H1 (cell line): Measurements from ENCODE around the gene DNAJC27. TPM values are rescaled to one million over a fixed set of nuclear protein-coding genes. Genes with fewer than 3 reads are reported as not detected.

ENCODE experiments used
- CTCF ChIA-PET: fragments of 300-600 bp; sonication (Branson Sonifier 250); formaldehyde crosslinking; loops from one replicate; lab custom pipeline; 2021; ENCODE audit not compliant: partially characterized antibody; lab: Charles Lee
- POLR2A ChIA-PET: fragments of 300-600 bp; sonication (Branson Sonifier 250); formaldehyde crosslinking; loops from one replicate; lab custom pipeline; 2021; ENCODE audit warnings: inconsistent platforms; ENCODE audit not compliant: partially characterized antibody; lab: Charles Lee
- DNase-seq, 2 experiments: peaks; one replicate each; pipeline versions ENCODE4 v3.0.0 to v3.0.0-alpha.2; 2010 to 2022; ENCODE audit warnings: low spot score in 2 of 2, low read depth in 1 of 2, mixed read lengths in 1 of 2
- FAIRE-seq: peaks from 2 replicates; lab custom pipeline; 2011; peaks lifted over from hg19 to GRCh38; lab: Jason Lieb, UNC
- H2AFZ ChIP-seq: 2 replicates; pipeline ENCODE4 v1.8.1; 2012; ENCODE audit warnings: low read length, inconsistent platforms
- H2AK5ac ChIP-seq: 2 replicates; pipeline ENCODE4 v1.6.1; 2013; ENCODE audit warnings: low read depth, low read length
- H2BK120ac ChIP-seq: replicated peaks from 2 replicates; pipeline ENCODE3; 2013; ENCODE audit warnings: low read depth, low read length, inconsistent platforms
- H2BK12ac ChIP-seq: 2 replicates; pipeline ENCODE4 v1.6.1; 2013; ENCODE audit warnings: low read depth, low read length
- H2BK15ac ChIP-seq: 2 replicates; pipeline ENCODE4 v1.6.1; 2013; ENCODE audit warnings: low read length
- H2BK20ac ChIP-seq: 2 replicates; pipeline ENCODE4 v1.6.1; 2013; ENCODE audit warnings: low read length
- H2BK5ac ChIP-seq: 2 replicates; pipeline ENCODE4 v1.6.1; 2013; ENCODE audit warnings: low read depth, low read length
- H3K14ac ChIP-seq: 2 replicates; pipeline ENCODE4 v1.6.1; 2013; ENCODE audit warnings: inconsistent platforms; ENCODE audit not compliant: insufficient read length
- H3K18ac ChIP-seq: 2 replicates; pipeline ENCODE4 v1.6.1; 2013; ENCODE audit warnings: low read length; ENCODE audit errors: extremely low read depth
- H3K23ac ChIP-seq: 2 replicates; pipeline ENCODE4 v1.6.1; 2013; ENCODE audit warnings: inconsistent platforms; ENCODE audit not compliant: insufficient read length
- H3K23me2 ChIP-seq: 2 replicates; pipeline ENCODE4 v1.6.1; 2013; ENCODE audit warnings: low read depth, low read length
- H3K27ac ChIP-seq: 2 replicates; pipeline ENCODE4 v1.6.1; 2011; ENCODE audit warnings: low read depth, low read length, inconsistent platforms
- H3K27me3 ChIP-seq, 4 experiments: replicated peaks in 1 of 4; 1 replicate in 1 of 4; 2 replicates in 3 of 4; pipeline versions ENCODE4 v1.6.1 to v1.8.1; 2011 to 2013; ENCODE audit warnings: low read length in 3 of 4, mild to moderate bottlenecking in 3 of 4, inconsistent platforms in 2 of 4, mixed read lengths in 2 of 4, moderate library complexity in 1 of 4; ENCODE audit not compliant: control insufficient read depth in 3 of 4, insufficient read depth in 3 of 4; ENCODE audit errors: extremely low read depth in 1 of 4
- H3K36me3 ChIP-seq, 4 experiments: 2 replicates each; pipeline versions ENCODE4 v1.6.1 to v1.8.1; 2011 to 2013; ENCODE audit warnings: mild to moderate bottlenecking in 4 of 4, low read length in 3 of 4, moderate library complexity in 2 of 4, control low read depth in 1 of 4, inconsistent platforms in 1 of 4; ENCODE audit not compliant: insufficient read depth in 4 of 4, control insufficient read depth in 2 of 4
- H3K4ac ChIP-seq: replicated peaks from 2 replicates; pipeline ENCODE3; 2013; ENCODE audit warnings: low read length, low read depth, mixed read lengths, inconsistent platforms; ENCODE audit not compliant: insufficient read length
- H3K4me1 ChIP-seq, 4 experiments: replicated peaks in 1 of 4; 1 replicate in 1 of 4; 2 replicates in 3 of 4; pipeline versions ENCODE4 v1.6.1 to v1.8.1; 2011 to 2013; ENCODE audit warnings: low read length in 3 of 4, inconsistent platforms in 2 of 4, mixed read lengths in 1 of 4; ENCODE audit not compliant: insufficient read depth in 4 of 4, control insufficient read depth in 3 of 4
- H3K4me2 ChIP-seq, 2 experiments: 2 replicates each; pipeline versions ENCODE4 v1.6.1 to v1.8.1; 2011 to 2013; ENCODE audit warnings: low read depth in 2 of 2, low read length in 2 of 2, control low read depth in 1 of 2, inconsistent platforms in 1 of 2, mild to moderate bottlenecking in 1 of 2; ENCODE audit not compliant: insufficient read depth in 1 of 2
- H3K4me3 ChIP-seq, 4 experiments: fragments of 200-600, 300-600 bp in 1 of 4; sonication (generic), shearing (Covaris generic), sonication (Bioruptor Twin) in 1 of 4; 2 replicates each; pipeline versions ENCODE4 v1.5.1 to v1.8.1; 2011 to 2016; ENCODE audit warnings: low read length in 4 of 4, low read depth in 3 of 4, control low read depth in 2 of 4, inconsistent platforms in 2 of 4, mild to moderate bottlenecking in 2 of 4, mixed read lengths in 1 of 4, moderate library complexity in 1 of 4; ENCODE audit not compliant: insufficient read depth in 2 of 4; ENCODE audit errors: extremely low read depth in 1 of 4
- H3K56ac ChIP-seq: replicated peaks from 2 replicates; pipeline ENCODE3; 2013; ENCODE audit warnings: low read depth, mild to moderate bottlenecking, mixed read lengths, low read length, inconsistent platforms; ENCODE audit not compliant: insufficient read length
- H3K79me1 ChIP-seq: 2 replicates; pipeline ENCODE4 v1.6.1; 2013; ENCODE audit warnings: low read depth, low read length, control low read depth
- H3K79me2 ChIP-seq, 2 experiments: 2 replicates each; pipeline versions ENCODE4 v1.6.1 to v1.8.1; 2012 to 2013; ENCODE audit warnings: low read length in 2 of 2, mild to moderate bottlenecking in 2 of 2, inconsistent platforms in 1 of 2; ENCODE audit not compliant: insufficient read depth in 2 of 2, control insufficient read depth in 1 of 2
- H3K9ac ChIP-seq, 4 experiments: replicated peaks in 1 of 4; 1 replicate in 1 of 4; 2 replicates in 3 of 4; pipeline versions ENCODE4 v1.6.1 to v1.8.1; 2011 to 2013; ENCODE audit warnings: low read depth in 3 of 4, low read length in 3 of 4, control low read depth in 2 of 4, mild to moderate bottlenecking in 2 of 4, moderate library complexity in 2 of 4, inconsistent platforms in 1 of 4; ENCODE audit errors: extremely low read depth in 1 of 4
- H3K9me3 ChIP-seq, 2 experiments: 2 replicates each; pipeline versions ENCODE4 v1.6.1 to v1.8.1; 2012 to 2013; ENCODE audit warnings: mild to moderate bottlenecking in 2 of 2, moderate library complexity in 2 of 2, control low read depth in 1 of 2, inconsistent platforms in 1 of 2, low read depth in 1 of 2, low read length in 1 of 2, mixed read lengths in 1 of 2; ENCODE audit not compliant: insufficient read depth in 2 of 2
- H4K20me1 ChIP-seq, 2 experiments: replicated peaks in 1 of 2; 2 replicates each; pipeline versions ENCODE3 to v1.8.1; 2011 to 2013; ENCODE audit warnings: inconsistent platforms in 2 of 2, low read length in 2 of 2, mild to moderate bottlenecking in 1 of 2; ENCODE audit not compliant: insufficient read depth in 2 of 2, control insufficient read depth in 1 of 2
- H4K5ac ChIP-seq: 2 replicates; pipeline ENCODE4 v1.6.1; 2013; ENCODE audit warnings: low read length, low read depth, mixed read lengths, inconsistent platforms; ENCODE audit not compliant: insufficient read length
- H4K8ac ChIP-seq: 2 replicates; pipeline ENCODE4 v1.8.0; 2013; ENCODE audit warnings: mild to moderate bottlenecking, moderate library complexity, low read length, inconsistent platforms; ENCODE audit not compliant: insufficient read depth; ENCODE audit errors: extremely low read depth
- H4K91ac ChIP-seq: replicated peaks from 2 replicates; pipeline ENCODE3; 2013; ENCODE audit warnings: low read length, mixed read lengths, inconsistent platforms; ENCODE audit not compliant: insufficient read length
- CBX5 ChIP-seq: fragments of 300-800, 300-1000 bp; sonication (generic); IDR thresholded peaks from 2 replicates; pipeline ENCODE4 v1.7.1; 2016; ENCODE audit warnings: antibody characterized with exemption, low read length, low read depth
- EZH2 ChIP-seq: fragments of 200-600 bp; sonication (generic); IDR thresholded peaks from 2 replicates; pipeline ENCODE4 v1.7.1; 2012; ENCODE audit warnings: low read depth, mild to moderate bottlenecking, moderate library complexity, low read length, inconsistent platforms; ENCODE audit not compliant: severe bottlenecking
- KDM4A ChIP-seq: IDR thresholded peaks from one replicate; pipeline ENCODE4 v1.7.1; 2012; ENCODE audit warnings: low read depth, mild to moderate bottlenecking, moderate library complexity, low read length, inconsistent platforms; ENCODE audit not compliant: severe bottlenecking
- KDM5A ChIP-seq: fragments of 200-600 bp; IDR thresholded peaks from 2 replicates; pipeline ENCODE4 v1.7.1; 2012; ENCODE audit warnings: mild to moderate bottlenecking, low read length, inconsistent platforms, mixed read lengths
- NANOG ChIP-seq: IDR thresholded peaks from 2 replicates; pipeline ENCODE4 v1.6.1; 2011; ENCODE audit warnings: low read length, low read depth, mild to moderate bottlenecking, inconsistent platforms; ENCODE audit not compliant: insufficient read depth, poor library complexity, severe bottlenecking
- NRF1 ChIP-seq: IDR thresholded peaks from 2 replicates; pipeline ENCODE4 v1.6.1; 2011; ENCODE audit warnings: mild to moderate bottlenecking, low read depth, low read length, improper control_type of control experiment
- POU5F1 ChIP-seq: IDR thresholded peaks from 2 replicates; pipeline ENCODE4 v1.6.1; 2011; ENCODE audit warnings: low read depth, mild to moderate bottlenecking, low read length, moderate library complexity
- RAD21 ChIP-seq, 2 experiments: IDR thresholded peaks in 1 of 2; conservative IDR thresholded peaks in 1 of 2; 2 replicates each; pipeline ENCODE4 v1.6.1; 2011; ENCODE audit warnings: low read depth in 2 of 2, low read length in 2 of 2, improper control_type of control experiment in 1 of 2, inconsistent platforms in 1 of 2, mild to moderate bottlenecking in 1 of 2, moderate library complexity in 1 of 2
- RFX5 ChIP-seq: IDR thresholded peaks from 2 replicates; pipeline ENCODE4 v1.6.1; 2011; ENCODE audit warnings: low read depth, low read length, improper control_type of control experiment, borderline replicate concordance
- SAP30 ChIP-seq: fragments of 300-600 bp; sonication (generic); IDR thresholded peaks from 2 replicates; pipeline ENCODE4 v1.7.1; 2012; ENCODE audit warnings: low read length, moderate library complexity, mild to moderate bottlenecking, inconsistent platforms; ENCODE audit not compliant: insufficient read depth, insufficient replicate concordance
- TAF1 ChIP-seq: IDR thresholded peaks from 2 replicates; pipeline ENCODE4 v1.6.1; 2011; ENCODE audit warnings: mild to moderate bottlenecking, low read depth, low read length
- TBP ChIP-seq: IDR thresholded peaks from 2 replicates; pipeline ENCODE4 v1.6.1; 2011; ENCODE audit warnings: low read depth, low read length, improper control_type of control experiment
- YY1 ChIP-seq: IDR thresholded peaks from 2 replicates; pipeline ENCODE4 v1.6.1; 2011; ENCODE audit warnings: low read depth, mild to moderate bottlenecking, low read length
- WGBS, 2 experiments: shearing (Covaris generic) in 1 of 2; methylation state at CpG; one replicate each; pipeline versions ENCODE4 v1.1.6 to v1.1.7; 2013 to 2015; ENCODE audit warnings: low lambda C conversion rate in 2 of 2, mixed read lengths in 2 of 2, inconsistent platforms in 1 of 2, low coverage in 1 of 2, missing lambda C conversion rate in 1 of 2; ENCODE audit not compliant: insufficient replicate concordance in 2 of 2, insufficient coverage in 1 of 2, insufficient read length in 1 of 2; ENCODE audit errors: extremely low coverage in 1 of 2, missing lambda C conversion rate in 1 of 2; 5-methylcytosine and 5-hydroxymethylcytosine counted together
- polyA plus RNA-seq, 7 experiments: library from polyadenylated mRNA; depleted of rRNA in 3 of 7; stranded (reverse) in 5 of 7; unstranded in 2 of 7; fragments of >200 nt in 5 of 7; fragments of 200-250 nt in 2 of 7; gene quantifications; 1 replicate in 5 of 7; 2 replicates in 1 of 7; 4 replicates in 1 of 7; pipeline versions ENCODE4 v1.2.1 to v1.2.3, GENCODE V29; 2011 to 2013; ENCODE audit warnings: missing spikeins in 2 of 7, mixed read lengths in 2 of 7
- total RNA-seq: library from RNA; stranded (reverse); fragmentation: NEBNext Ultra II Directional; extraction: Animal tissue kit (Norgen Biotek cat#: 25700); gene quantifications from 2 replicates; pipeline ENCODE4 v1.2.1, GENCODE V29; 2021

Gene DNAJC27
- total and polyA plus RNA-seq, 2 of the 8 experiments (the other 6 are each of a cell fraction or from before 2014, with no cell fraction given), result 1.4 to 4.5 TPM

GRCh38 chr2:24993406-24994145 is 21.8 kb upstream of the DNAJC27 start:
- no peak for DNase-seq
- H4K5ac ChIP-seq, result no peak overlapping the region
- H3K14ac ChIP-seq, result no peak overlapping the region
- H2BK12ac ChIP-seq, result no peak overlapping the region
- H3K4me1 ChIP-seq, result no peaks in the 10 kb centered on the region
- no peak overlapping the region for H3K4ac ChIP-seq
- no peaks in the 10 kb centered on the region for H3K36me3 ChIP-seq
- no peak overlapping the region for H3K18ac ChIP-seq
- H4K8ac ChIP-seq, result no peak overlapping the region
- H3K27me3 ChIP-seq, result no peaks in the 10 kb centered on the region
- no peak overlapping the region for H4K91ac ChIP-seq
- H3K79me1 ChIP-seq, result no peaks in the 10 kb centered on the region
- no peaks in the 10 kb centered on the region for H3K23me2 ChIP-seq
- no peak overlapping the region for H3K4me3 ChIP-seq
- no peaks in the 10 kb centered on the region for H3K9me3 ChIP-seq
- H3K4me2 ChIP-seq, result no peak overlapping the region
- 80% methylated on average over 6 of the region's 6 CpGs; no CpG with 5 or more reads in 1 of the 2 experiments for WGBS, 2 experiments
- no peak overlapping the region for H3K9ac ChIP-seq
- no peak overlapping the region for H3K56ac ChIP-seq
- no peaks in the 10 kb centered on the region for H3K79me2 ChIP-seq
- no peak overlapping the region for H3K23ac ChIP-seq
- H2BK20ac ChIP-seq, result no peak overlapping the region
- H2BK120ac ChIP-seq, result no peak overlapping the region
- no peak overlapping the region for H2BK15ac ChIP-seq
- CTCF ChIA-PET, result interaction anchor here (0.7 to 3.2 kb wide), 9 partner anchors 9 to 234 kb away, joined by 3 to 10 read pairs (median 4); partner anchors contain the start of gene EFR3B
- no peak overlapping the region for H2AK5ac ChIP-seq
- no peaks in the 10 kb centered on the region for H4K20me1 ChIP-seq
- H2AFZ ChIP-seq, result no peak overlapping the region
- no peak for FAIRE-seq
- H2BK5ac ChIP-seq, result no peak overlapping the region
- POLR2A ChIA-PET, result no interaction called here
- H3K27ac ChIP-seq, result no peak overlapping the region
- TF ChIP-seq NRF1 (no peak), KDM4A (no peak), RFX5 (no peak), POU5F1 (no peak), KDM5A (no peak), EZH2 (no peak), TBP (no peak), NANOG (no peak), RAD21 (IDR thresholded peaks at IDR 0.05 in 1 of 2, conservative IDR thresholded peaks at IDR 0.05 in 1 of 2; ENCODE audit: low read depth in 2 of 2, low read length in 2 of 2) (no peak), SAP30 (no peak), TAF1 (no peak), CBX5 (no peak), YY1 (no peak)
